Spleen (tissue), 11 donors: ENCODE data around the gene NFE2L3. TPM values are rescaled to one million over a fixed set of nuclear protein-coding genes. Genes with fewer than 3 reads are reported as not detected.

Experiments
- DNase-seq: peaks from one replicate; pipeline ENCODE4 v3.0.0-alpha.2; 2020
- H3K27ac ChIP-seq, 8 donors: fragments of 200-600 bp; sonication (generic) in 7 of 8; 1 replicate in 4 of 8; 2 replicates in 4 of 8; pipeline versions ENCODE4 v1.5.0 to v1.8.0; 2016 to 2021; ENCODE audit warnings: inconsistent platforms in 4 of 8, mild to moderate bottlenecking in 4 of 8, moderate library complexity in 1 of 8
- H3K27me3 ChIP-seq, 7 donors: fragments of 200-600 bp; sonication (generic) in 6 of 7; replicated peaks in 1 of 7; 1 replicate in 4 of 7; 2 replicates in 3 of 7; pipeline versions ENCODE4 v1.5.0 to v1.8.0; 2016 to 2021; ENCODE audit warnings: inconsistent platforms in 3 of 7, mild to moderate bottlenecking in 1 of 7
- H3K36me3 ChIP-seq, 6 donors: fragments of 200-600 bp; sonication (generic) in 5 of 6; 1 replicate in 4 of 6; 2 replicates in 2 of 6; pipeline versions ENCODE4 v1.5.0 to v1.8.0; 2016 to 2021; ENCODE audit warnings: inconsistent platforms in 2 of 6
- H3K4me1 ChIP-seq, 6 donors: fragments of 200-600 bp; sonication (generic) in 5 of 6; 1 replicate in 3 of 6; 2 replicates in 3 of 6; pipeline versions ENCODE4 v1.5.0 to v1.8.0; 2016 to 2021; ENCODE audit warnings: inconsistent platforms in 3 of 6
- H3K4me3 ChIP-seq, 8 donors: fragments of 200-600 bp; sonication (generic) in 7 of 8; 1 replicate in 4 of 8; 2 replicates in 4 of 8; pipeline versions ENCODE4 v1.5.0 to v1.8.0; 2016 to 2021; ENCODE audit warnings: inconsistent platforms in 4 of 8, mild to moderate bottlenecking in 4 of 8, moderate library complexity in 2 of 8
- H3K9me3 ChIP-seq, 8 donors: fragments of 200-600 bp; sonication (generic) in 7 of 8; 1 replicate in 4 of 8; 2 replicates in 4 of 8; pipeline versions ENCODE4 v1.5.0 to v1.8.0; 2016 to 2021; ENCODE audit warnings: inconsistent platforms in 4 of 8
- POLR2A ChIP-seq, 3 donors: fragments of 450-650 bp; IDR thresholded peaks; one replicate each; pipeline ENCODE4 v1.5.1; 2017; ENCODE audit warnings: antibody characterized with exemption in 3 of 3, mild to moderate bottlenecking in 1 of 3
- POLR2AphosphoS5 ChIP-seq, 3 donors: sonication (generic); formaldehyde crosslinking; IDR thresholded peaks; one replicate each; pipeline ENCODE4 v1.5.1; 2017; ENCODE audit warnings: antibody characterized with exemption in 3 of 3
- WGBS, 5 donors: extraction: QIAGEN DNeasy Blood & Tissue Kit in 3 of 5; methylation state at CpG; one replicate each; pipeline versions ENCODE4 v1.1.5 to v1.1.7; 2013 to 2018; 5-methylcytosine and 5-hydroxymethylcytosine counted together
- intact Hi-C: fragments of 100-400 bp; cut with DNase I; formaldehyde crosslinking; loops from one replicate; pipeline ENCODE4 v1.15.0; 2023; ENCODE audit warnings: low total_unique reads
- polyA plus RNA-seq, 3 donors: library from polyadenylated mRNA; stranded (reverse); fragments of 200-250 nt; gene quantifications; one replicate each; pipeline ENCODE4 v1.2.1, GENCODE V29; 2013
- total RNA-seq, 7 donors: library from RNA; depleted of rRNA in 3 of 7; stranded (reverse); fragments of >200 nt in 3 of 7; fragmentation: NEBNext Ultra II Directional in 4 of 7; extraction: Animal tissue kit (Norgen Biotek cat#: 25700) in 4 of 7; gene quantifications; one replicate each; pipeline versions ENCODE4 v1.1.0 to v1.2.1, GENCODE V29; 2016 to 2021
- TF ChIP-seq, protein P1 (sequence below), 11 experiments: fragments of 200-600 bp in 7 of 11; fragments of 450-650 bp in 4 of 11; sonication (generic) in 4 of 11; IDR thresholded peaks in 8 of 11; conservative IDR thresholded peaks in 3 of 11; 1 replicate in 7 of 11; 2 replicates in 4 of 11; pipeline versions ENCODE4 v1.4.0 to v1.8.0; 2016 to 2021; ENCODE audit warnings: antibody characterized with exemption in 11 of 11, inconsistent platforms in 4 of 11, mild to moderate bottlenecking in 1 of 11
- donor health status: healthy with polysubstance abuse.
- donor health status: DM: no; HTN: no; CAD: no; lungs with moderate emphysema.
- donor health status: DM: no; HTN: no; CAD: no.
- donor health status: Bipolar disorder and iron deficiency.
- donor health status: healthy.
- donor health status: DM: no; HTN: no; CAD: no.
- donor health status: DM: yes; HTN: yes; CAD: no.

NFE2L3 gene
- total and polyA plus RNA-seq, 10 donors: 4.9 to 12.7 (median 7.8) TPM

DNA sequence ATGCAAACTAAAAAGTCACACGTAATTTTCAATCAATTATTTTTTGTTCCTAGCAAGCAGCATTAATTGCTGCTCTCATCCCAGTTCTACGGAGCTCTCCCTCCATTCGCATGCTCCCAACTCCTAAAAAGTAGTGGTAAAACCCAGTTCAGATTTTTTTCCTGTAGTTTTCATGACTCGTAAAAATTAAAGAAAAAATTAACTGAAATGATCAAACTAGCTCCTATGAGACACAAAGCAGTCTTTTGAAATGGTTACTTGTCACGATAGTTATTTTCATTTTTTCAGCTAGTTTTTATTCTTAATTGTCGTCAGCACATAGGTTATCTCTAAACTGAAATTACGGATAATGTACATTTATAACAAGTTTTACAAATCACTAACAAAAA is 46.8 kb downstream of the NFE2L3 start:
- Histone ChIP-seq H3K27ac (peak overlapping the region; percentile 99 to 100 (median 100)), H3K9me3 (no peaks in the 10 kb centered on the region), H3K4me3 (peak overlapping the region; percentile 51 to 93 (median 89)), H3K4me1 (peaks cover 44 to 69% (median 56%) of the 10 kb centered on the region in 6 donors), H3K27me3 (no peaks in the 10 kb centered on the region), H3K36me3 (peaks cover 0 to 52% (median 37%) of the 10 kb centered on the region in 6 donors)
- TF ChIP-seq, protein P1, sequence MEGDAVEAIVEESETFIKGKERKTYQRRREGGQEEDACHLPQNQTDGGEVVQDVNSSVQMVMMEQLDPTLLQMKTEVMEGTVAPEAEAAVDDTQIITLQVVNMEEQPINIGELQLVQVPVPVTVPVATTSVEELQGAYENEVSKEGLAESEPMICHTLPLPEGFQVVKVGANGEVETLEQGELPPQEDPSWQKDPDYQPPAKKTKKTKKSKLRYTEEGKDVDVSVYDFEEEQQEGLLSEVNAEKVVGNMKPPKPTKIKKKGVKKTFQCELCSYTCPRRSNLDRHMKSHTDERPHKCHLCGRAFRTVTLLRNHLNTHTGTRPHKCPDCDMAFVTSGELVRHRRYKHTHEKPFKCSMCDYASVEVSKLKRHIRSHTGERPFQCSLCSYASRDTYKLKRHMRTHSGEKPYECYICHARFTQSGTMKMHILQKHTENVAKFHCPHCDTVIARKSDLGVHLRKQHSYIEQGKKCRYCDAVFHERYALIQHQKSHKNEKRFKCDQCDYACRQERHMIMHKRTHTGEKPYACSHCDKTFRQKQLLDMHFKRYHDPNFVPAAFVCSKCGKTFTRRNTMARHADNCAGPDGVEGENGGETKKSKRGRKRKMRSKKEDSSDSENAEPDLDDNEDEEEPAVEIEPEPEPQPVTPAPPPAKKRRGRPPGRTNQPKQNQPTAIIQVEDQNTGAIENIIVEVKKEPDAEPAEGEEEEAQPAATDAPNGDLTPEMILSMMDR (IDR thresholded peaks at IDR 0.05 in 8 of 11, conservative IDR thresholded peaks at IDR 0.05 in 3 of 11): no peak
- TF ChIP-seq POLR2A (IDR thresholded peaks at IDR 0.05) (no peak), POLR2AphosphoS5 (IDR thresholded peaks at IDR 0.05) (no peak)
- 0 to 1% (median 0%) methylated on average over 7 of the region's 7 CpGs for WGBS, 5 donors
- intact Hi-C loops: loop anchor here (5.0 to 10.0 kb wide), 3 partner anchors 89 to 164 kb away; no protein-coding TSS in a partner anchor
- DNase-seq: no peak

DNA sequence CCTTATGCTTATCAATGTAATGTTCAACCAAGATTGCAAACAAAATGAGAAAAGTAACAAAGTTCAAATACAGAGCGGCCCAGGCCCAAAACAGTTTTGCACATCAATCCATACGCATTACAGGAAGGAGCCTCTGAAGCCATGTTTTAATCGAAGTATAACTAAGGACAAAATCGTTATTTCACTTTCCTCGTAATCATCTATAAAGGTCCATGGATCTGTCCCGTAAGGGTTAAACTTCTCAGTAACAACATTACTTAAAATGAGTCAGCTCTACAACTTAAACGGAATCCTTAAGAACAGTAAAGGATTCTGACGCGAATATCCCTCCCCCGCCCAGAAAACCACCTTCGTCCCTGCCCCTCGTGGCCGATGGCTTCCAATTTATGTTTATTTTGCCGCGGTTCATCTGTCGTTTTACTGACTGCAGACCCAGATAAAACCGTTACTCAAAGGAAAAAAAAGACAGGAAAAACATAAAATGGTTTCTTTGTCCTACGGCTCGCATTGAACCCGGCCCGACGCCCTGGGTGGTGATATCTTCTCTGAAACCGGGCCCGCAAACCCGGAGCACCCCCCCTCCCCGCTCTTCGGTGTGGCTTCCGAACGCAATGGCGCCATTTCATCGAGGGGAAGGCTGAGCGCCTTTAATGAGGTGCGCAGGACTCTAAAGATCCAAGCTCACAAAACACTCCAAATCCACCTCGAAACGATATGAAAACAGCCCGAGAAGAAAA is 47.5 kb downstream of the NFE2L3 start:
- peaks cover 0 to 45% (median 30%) of the 10 kb centered on the region in 6 donors for H3K36me3 ChIP-seq
- peak overlapping the region; percentile 99 to 100 (median 100) for H3K27ac ChIP-seq
- DNase-seq: peak; percentile 92
- WGBS, 5 donors: 0 to 1% (median 0%) methylated on average over 36 of the region's 36 CpGs
- no peaks in the 10 kb centered on the region for H3K27me3 ChIP-seq
- TF ChIP-seq, protein P1 (IDR thresholded peaks at IDR 0.05 in 8 of 11, conservative IDR thresholded peaks at IDR 0.05 in 3 of 11): no peak
- peak in 1 of 3 donors; percentile 53 for TF ChIP-seq POLR2AphosphoS5 (IDR thresholded peaks at IDR 0.05)
- H3K9me3 ChIP-seq: no peaks in the 10 kb centered on the region
- peak overlapping the region; percentile 51 to 93 (median 89) for H3K4me3 ChIP-seq
- H3K4me1 ChIP-seq: peaks cover 44 to 69% (median 56%) of the 10 kb centered on the region in 6 donors
- intact Hi-C loops: loop anchor here (5.0 to 10.0 kb wide), 4 partner anchors 88 to 305 kb away; no protein-coding TSS in a partner anchor

DNA sequence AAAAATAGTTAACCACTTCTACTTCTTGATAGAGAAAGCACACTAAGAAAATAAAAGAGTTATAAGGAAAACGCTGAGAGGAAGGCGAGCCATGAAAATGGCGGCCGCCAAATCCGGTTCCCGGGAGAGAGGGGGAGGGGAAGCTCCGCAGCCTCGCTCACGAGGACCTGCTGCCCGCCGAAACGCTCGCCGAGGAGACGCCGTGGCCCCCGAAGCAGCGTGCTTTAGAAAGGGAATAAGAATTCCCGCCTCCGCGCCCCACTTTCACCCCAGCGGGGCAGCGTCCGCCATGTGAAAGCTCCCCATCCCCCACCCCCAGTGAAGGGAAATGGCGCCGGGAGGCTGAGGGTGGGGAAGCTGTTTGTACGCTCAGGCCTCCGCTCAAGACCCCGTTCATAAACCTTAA is 48.0 kb downstream of the NFE2L3 start:
- 0 to 1% (median 0%) methylated on average over 27 to 29 of the region's 29 CpGs for WGBS, 5 donors
- peak in 1 of 3 donors; percentile 3 for TF ChIP-seq POLR2A (IDR thresholded peaks at IDR 0.05)
- TF ChIP-seq, protein P1 (IDR thresholded peaks at IDR 0.05 in 8 of 11, conservative IDR thresholded peaks at IDR 0.05 in 3 of 11): no peak
- TF ChIP-seq POLR2AphosphoS5 (IDR thresholded peaks at IDR 0.05): no peak
- H3K4me1 ChIP-seq: peaks cover 45 to 69% (median 56%) of the 10 kb centered on the region in 6 donors

More for the DNA sequence above, 48.0 kb downstream of the NFE2L3 start:
- Histone ChIP-seq H3K27me3 (no peaks in the 10 kb centered on the region), H3K27ac (peak overlapping the region; percentile 99 to 100 (median 100)), H3K4me3 (peak overlapping the region; percentile 51 to 93 (median 89)), H3K36me3 (peaks cover 0 to 41% (median 24%) of the 10 kb centered on the region in 6 donors), H3K9me3 (no peaks in the 10 kb centered on the region)
- intact Hi-C loops: loop anchor here (10.0 kb wide), 1 partner anchor 305 kb away; no protein-coding TSS in a partner anchor
- DNase-seq: peak; percentile 93
